NB4 (cell line): ENCODE data around the gene ZNF780A.

Experiments
- MYC ChIP-seq: IDR thresholded peaks from 2 replicates; pipeline ENCODE4 v1.6.1; 2011; ENCODE audit warnings: low read depth, low read length
- POLR2A ChIP-seq: IDR thresholded peaks from 2 replicates; pipeline ENCODE4 v1.6.1; 2011; ENCODE audit warnings: mild to moderate bottlenecking; ENCODE audit not compliant: insufficient read length; ENCODE audit errors: extremely low read depth
- TF ChIP-seq, protein P1 (sequence below): IDR thresholded peaks from one replicate; pipeline ENCODE4 v1.5.1; 2012; ENCODE audit warnings: low read depth, low read length

GRCh38 chr19:40081411-40081810 lies 9.3 kb downstream of the ZNF780A start:
- TF ChIP-seq, protein P1, sequence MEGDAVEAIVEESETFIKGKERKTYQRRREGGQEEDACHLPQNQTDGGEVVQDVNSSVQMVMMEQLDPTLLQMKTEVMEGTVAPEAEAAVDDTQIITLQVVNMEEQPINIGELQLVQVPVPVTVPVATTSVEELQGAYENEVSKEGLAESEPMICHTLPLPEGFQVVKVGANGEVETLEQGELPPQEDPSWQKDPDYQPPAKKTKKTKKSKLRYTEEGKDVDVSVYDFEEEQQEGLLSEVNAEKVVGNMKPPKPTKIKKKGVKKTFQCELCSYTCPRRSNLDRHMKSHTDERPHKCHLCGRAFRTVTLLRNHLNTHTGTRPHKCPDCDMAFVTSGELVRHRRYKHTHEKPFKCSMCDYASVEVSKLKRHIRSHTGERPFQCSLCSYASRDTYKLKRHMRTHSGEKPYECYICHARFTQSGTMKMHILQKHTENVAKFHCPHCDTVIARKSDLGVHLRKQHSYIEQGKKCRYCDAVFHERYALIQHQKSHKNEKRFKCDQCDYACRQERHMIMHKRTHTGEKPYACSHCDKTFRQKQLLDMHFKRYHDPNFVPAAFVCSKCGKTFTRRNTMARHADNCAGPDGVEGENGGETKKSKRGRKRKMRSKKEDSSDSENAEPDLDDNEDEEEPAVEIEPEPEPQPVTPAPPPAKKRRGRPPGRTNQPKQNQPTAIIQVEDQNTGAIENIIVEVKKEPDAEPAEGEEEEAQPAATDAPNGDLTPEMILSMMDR = no peak
- TF ChIP-seq POLR2A = no peak
- no peak for TF ChIP-seq MYC
